IMR-90 (cell line): ENCODE results near the gene INPP5E.

Experiments
- BHLHE40 ChIP-seq: fragments of 150-350 bp; IDR thresholded peaks from 2 replicates; pipeline ENCODE4 v1.6.1; 2016; ENCODE audit warnings: mild to moderate bottlenecking, low read depth, low read length
- CHD1 ChIP-seq: IDR thresholded peaks from 2 replicates; pipeline ENCODE4 v1.6.1; 2012; ENCODE audit warnings: low read depth, low read length, improper control_type of control experiment
- MAFK ChIP-seq: IDR thresholded peaks from 2 replicates; pipeline ENCODE4 v1.6.1; 2012; ENCODE audit warnings: low read depth, low read length, improper control_type of control experiment
- MXI1 ChIP-seq: IDR thresholded peaks from 2 replicates; pipeline ENCODE4 v1.6.1; 2012; ENCODE audit warnings: low read depth, mild to moderate bottlenecking, low read length, moderate library complexity, borderline replicate concordance
- POLR2A ChIP-seq: IDR thresholded peaks from 2 replicates; pipeline ENCODE4 v1.6.1; 2012; ENCODE audit warnings: mild to moderate bottlenecking, low read depth, low read length
- SMC3 ChIP-seq: fragments of 150-350 bp; IDR thresholded peaks from 2 replicates; pipeline ENCODE4 v1.6.1; 2016; ENCODE audit warnings: low read depth, mild to moderate bottlenecking, antibody characterized with exemption, low read length, moderate library complexity
- TF ChIP-seq, protein P1 (sequence below): conservative IDR thresholded peaks from 2 replicates; pipeline ENCODE4 v1.5.1; 2012; ENCODE audit warnings: mild to moderate bottlenecking, low read depth, low read length, improper control_type of control experiment

DNA sequence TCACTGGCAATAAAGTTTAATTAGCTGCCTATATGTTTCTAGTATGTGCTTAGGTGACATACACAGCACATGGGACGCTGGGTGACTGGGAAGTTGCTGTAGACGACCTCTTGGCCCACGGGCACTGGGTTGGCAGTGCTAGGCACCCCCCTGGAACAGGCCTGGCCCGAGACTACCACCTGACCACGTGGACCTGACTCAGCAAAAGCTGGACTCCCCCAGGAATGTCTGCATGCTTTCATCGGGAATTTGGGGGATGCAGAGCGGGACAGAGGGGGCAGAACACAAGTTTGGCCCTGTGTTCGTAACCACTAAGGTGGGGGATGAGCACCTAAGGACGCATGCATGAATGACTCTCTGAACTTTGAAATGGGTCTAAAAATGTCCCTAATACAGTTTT, 16.6 kb upstream of the INPP5E start:
- TF ChIP-seq, protein P1, sequence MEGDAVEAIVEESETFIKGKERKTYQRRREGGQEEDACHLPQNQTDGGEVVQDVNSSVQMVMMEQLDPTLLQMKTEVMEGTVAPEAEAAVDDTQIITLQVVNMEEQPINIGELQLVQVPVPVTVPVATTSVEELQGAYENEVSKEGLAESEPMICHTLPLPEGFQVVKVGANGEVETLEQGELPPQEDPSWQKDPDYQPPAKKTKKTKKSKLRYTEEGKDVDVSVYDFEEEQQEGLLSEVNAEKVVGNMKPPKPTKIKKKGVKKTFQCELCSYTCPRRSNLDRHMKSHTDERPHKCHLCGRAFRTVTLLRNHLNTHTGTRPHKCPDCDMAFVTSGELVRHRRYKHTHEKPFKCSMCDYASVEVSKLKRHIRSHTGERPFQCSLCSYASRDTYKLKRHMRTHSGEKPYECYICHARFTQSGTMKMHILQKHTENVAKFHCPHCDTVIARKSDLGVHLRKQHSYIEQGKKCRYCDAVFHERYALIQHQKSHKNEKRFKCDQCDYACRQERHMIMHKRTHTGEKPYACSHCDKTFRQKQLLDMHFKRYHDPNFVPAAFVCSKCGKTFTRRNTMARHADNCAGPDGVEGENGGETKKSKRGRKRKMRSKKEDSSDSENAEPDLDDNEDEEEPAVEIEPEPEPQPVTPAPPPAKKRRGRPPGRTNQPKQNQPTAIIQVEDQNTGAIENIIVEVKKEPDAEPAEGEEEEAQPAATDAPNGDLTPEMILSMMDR, result no peak
- TF ChIP-seq MXI1 (no peak), POLR2A (no peak), CHD1 (no peak), MAFK (peak; percentile 72), SMC3 (no peak), BHLHE40 (no peak)
